ENCODE results near the gene GCK. TPM values are rescaled to one million over a fixed set of nuclear protein-coding genes. Genes with fewer than 3 reads are reported as not detected.

Gene GCK
- total RNA-seq, 4 donors from 2014 or later, result 0.52 TPM; not detected in 3

GRCh38 chr7:44148961-44149536 is 40.2 kb downstream of the GCK start:
- H3K36me3 ChIP-seq, result no peaks in the 10 kb centered on the region
- WGBS, result 85% methylated on average over 9 of the region's 9 CpGs
- H3K4me1 ChIP-seq, result peaks cover 15% of the 10 kb centered on the region
- no peak overlapping the region for H3K4me3 ChIP-seq
- H3K9me3 ChIP-seq, result no peaks in the 10 kb centered on the region
- no peak overlapping the region for H3K27ac ChIP-seq
- no peaks in the 10 kb centered on the region for H3K27me3 ChIP-seq
- DNase-seq (ENCODE audit: low spot score in 2 of 2), result peak in 1 of 2 donors; percentile 29
- no peak for TF ChIP-seq EP300 (IDR thresholded peaks at IDR 0.05)
- TF ChIP-seq POLR2AphosphoS5 (IDR thresholded peaks at IDR 0.05), result no peak
- no peak for TF ChIP-seq CTCF (IDR thresholded peaks at IDR 0.05)
- TF ChIP-seq POLR2A (IDR thresholded peaks at IDR 0.05), result no peak

- no peaks in the 10 kb centered on the region for H3K36me3 ChIP-seq
- no peak overlapping the region for H3K4me3 ChIP-seq
- TF ChIP-seq POLR2A (IDR thresholded peaks at IDR 0.05), result no peak
- no peak for TF ChIP-seq EP300 (IDR thresholded peaks at IDR 0.05)
- TF ChIP-seq CTCF (IDR thresholded peaks at IDR 0.05), result no peak
- no peak for TF ChIP-seq POLR2AphosphoS5 (IDR thresholded peaks at IDR 0.05)
These were observed 41.1 kb downstream of the GCK start for GRCh38 chr7:44148166-44148565.

GRCh38 chr7:44147026-44147991 is 41.9 kb downstream of the GCK start:
- Histone ChIP-seq H3K9me3 (no peaks in the 10 kb centered on the region), H3K4me3 (no peak overlapping the region), H3K27ac (no peak overlapping the region), H3K36me3 (no peaks in the 10 kb centered on the region), H3K4me1 (peaks cover 15% of the 10 kb centered on the region), H3K27me3 (no peaks in the 10 kb centered on the region)
- WGBS, result 90% methylated on average over 28 of the region's 33 CpGs
- DNase-seq (ENCODE audit: low spot score in 2 of 2), result peak in 1 of 2 donors; percentile 73
- TF ChIP-seq POLR2AphosphoS5 (IDR thresholded peaks at IDR 0.05) (no peak), EP300 (IDR thresholded peaks at IDR 0.05) (no peak), POLR2A (IDR thresholded peaks at IDR 0.05) (no peak), CTCF (IDR thresholded peaks at IDR 0.05) (no peak)

More at GRCh38 chr7:44148166-44148565, 41.1 kb downstream of the GCK start:
- no peak overlapping the region for H3K27ac ChIP-seq
- 96% methylated on average over 2 of the region's 2 CpGs for WGBS
- DNase-seq (ENCODE audit: low spot score in 2 of 2), result peak in 1 of 2 donors; percentile 32
- no peaks in the 10 kb centered on the region for H3K9me3 ChIP-seq
- peaks cover 15% of the 10 kb centered on the region for H3K4me1 ChIP-seq
- H3K27me3 ChIP-seq, result no peaks in the 10 kb centered on the region

GRCh38 chr7:44145969-44146911 is 43.0 kb downstream of the GCK start:
- DNase-seq (ENCODE audit: low spot score in 2 of 2), result peak; percentile 85 to 92
- H3K27me3 ChIP-seq, result no peaks in the 10 kb centered on the region
- H3K9me3 ChIP-seq, result no peaks in the 10 kb centered on the region
- H3K4me3 ChIP-seq, result peak overlapping the region; percentile 45
- peaks cover 15% of the 10 kb centered on the region for H3K4me1 ChIP-seq
- TF ChIP-seq POLR2AphosphoS5 (IDR thresholded peaks at IDR 0.05) (no peak), EP300 (IDR thresholded peaks at IDR 0.05) (no peak), POLR2A (IDR thresholded peaks at IDR 0.05) (no peak), CTCF (IDR thresholded peaks at IDR 0.05) (no peak)
- no peak overlapping the region for H3K27ac ChIP-seq
- no peaks in the 10 kb centered on the region for H3K36me3 ChIP-seq
- WGBS, result 18% methylated on average over 35 of the region's 65 CpGs
